ENCODE data around the gene SP4. TPM values are rescaled to one million over a fixed set of nuclear protein-coding genes. Genes with fewer than 3 reads are reported as not detected.

The SP4 gene
- total and polyA plus RNA-seq, 2 donors (not counting 1 experiment from before 2014, with no cell fraction given), result 7.1 to 42.4 TPM

- H3K4me1 Mint-ChIP-seq, result peaks cover 41% of the 10 kb centered on the region
- Histone ChIP-seq H3K79me2 (ENCODE audit: control insufficient read depth, insufficient read depth, low read length) (peaks cover 32% of the 10 kb centered on the region), H3K36me3 (replicated peaks in 1 of 2; ENCODE audit: control extremely low read depth in 1 of 2, control insufficient read depth in 1 of 2, extremely low read depth in 1 of 2, insufficient read depth in 2 of 2, low read length in 1 of 2) (peaks cover 0 to 11% of the 10 kb centered on the region in 2 experiments), H3K27ac (ENCODE audit: low read length in 2 of 2) (peak overlapping the region; percentile 46 to 66), H3K27me3 (replicated peaks in 1 of 4; ENCODE audit: control extremely low read depth in 1 of 4, control insufficient read depth in 3 of 4, insufficient read depth in 4 of 4, low read length in 3 of 4) (no peaks in the 10 kb centered on the region), H2AFZ (ENCODE audit: insufficient read depth, low read depth, low read length, poor library complexity, severe bottlenecking) (peak overlapping the region; percentile 93), H4K20me1 (ENCODE audit: control insufficient read depth, insufficient read depth, low read length, poor library complexity, severe bottlenecking) (peaks cover 5% of the 10 kb centered on the region), H3K4me3 (ENCODE audit: control extremely low read depth in 1 of 5, extremely low read depth in 1 of 5, insufficient read depth in 1 of 5, low read depth in 2 of 5, low read length in 4 of 5) (peak overlapping the region; percentile 35 to 69 (median 66)), H3K4me2 (replicated peaks; ENCODE audit: low read depth, low read length, poor library complexity, severe bottlenecking) (peak overlapping the region; percentile 93), H3K9ac (ENCODE audit: low read length) (peak overlapping the region; percentile 69), H3K9me3 (ENCODE audit: control extremely low read depth in 1 of 3, control insufficient read depth in 2 of 3, insufficient read depth in 1 of 3, low read length in 2 of 3) (no peaks in the 10 kb centered on the region), H3K4me1 (ENCODE audit: control insufficient read depth in 2 of 2, insufficient read depth in 2 of 2, low read length in 2 of 2) (peaks cover 32 to 34% of the 10 kb centered on the region in 2 donors)
- WGBS (ENCODE audit: insufficient coverage), result 4% methylated on average over 34 of the region's 35 CpGs
- H3K9me3 Mint-ChIP-seq (ENCODE audit: insufficient read depth), result no peaks in the 10 kb centered on the region
- DNase-seq, result no peak
- ChIA-PET POLR2A (interaction anchor here (1.8 to 2.3 kb wide), 2 partner anchors 71 to 74 kb away, joined by 6 to 18 read pairs; no protein-coding TSS in a partner anchor), CTCF (interaction anchor here (0.8 to 2.4 kb wide), 8 partner anchors 13 to 172 kb away, joined by 3 to 17 read pairs (median 4); no protein-coding TSS in a partner anchor)
- intact Hi-C loops (cut with micrococcal nuclease), result loop anchor here (1.0 to 5.0 kb wide), 8 partner anchors 73 to 1756 kb away; partner anchors contain the start of genes CDCA7L, MACC1, NUP42 and POLR1F
- TF ChIP-seq, protein P1, sequence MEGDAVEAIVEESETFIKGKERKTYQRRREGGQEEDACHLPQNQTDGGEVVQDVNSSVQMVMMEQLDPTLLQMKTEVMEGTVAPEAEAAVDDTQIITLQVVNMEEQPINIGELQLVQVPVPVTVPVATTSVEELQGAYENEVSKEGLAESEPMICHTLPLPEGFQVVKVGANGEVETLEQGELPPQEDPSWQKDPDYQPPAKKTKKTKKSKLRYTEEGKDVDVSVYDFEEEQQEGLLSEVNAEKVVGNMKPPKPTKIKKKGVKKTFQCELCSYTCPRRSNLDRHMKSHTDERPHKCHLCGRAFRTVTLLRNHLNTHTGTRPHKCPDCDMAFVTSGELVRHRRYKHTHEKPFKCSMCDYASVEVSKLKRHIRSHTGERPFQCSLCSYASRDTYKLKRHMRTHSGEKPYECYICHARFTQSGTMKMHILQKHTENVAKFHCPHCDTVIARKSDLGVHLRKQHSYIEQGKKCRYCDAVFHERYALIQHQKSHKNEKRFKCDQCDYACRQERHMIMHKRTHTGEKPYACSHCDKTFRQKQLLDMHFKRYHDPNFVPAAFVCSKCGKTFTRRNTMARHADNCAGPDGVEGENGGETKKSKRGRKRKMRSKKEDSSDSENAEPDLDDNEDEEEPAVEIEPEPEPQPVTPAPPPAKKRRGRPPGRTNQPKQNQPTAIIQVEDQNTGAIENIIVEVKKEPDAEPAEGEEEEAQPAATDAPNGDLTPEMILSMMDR (IDR thresholded peaks at IDR 0.05), result no peak
- no peak for TF ChIP-seq EZH2 (IDR thresholded peaks at IDR 0.05; ENCODE audit: borderline replicate concordance, insufficient read depth, low read depth, low read length, poor library complexity, severe bottlenecking)
- H3K4me3 Mint-ChIP-seq, result peak overlapping the region; percentile 99
- no peaks in the 10 kb centered on the region for H3K27me3 Mint-ChIP-seq
- H3K27ac Mint-ChIP-seq, result peak overlapping the region; percentile 99
- no peak for ATAC-seq (ENCODE audit: low read depth)
These were observed 1.3 kb upstream of the SP4 start for GRCh38 chr7:21426286-21427181.

Data from B cell (primary cell).